Regular cardiac myocyte (primary cell): Measurements from ENCODE around the gene GPR21. TPM values are rescaled to one million over a fixed set of nuclear protein-coding genes. Genes with fewer than 3 reads are reported as not detected.

Experiments
- total RNA-seq: library from RNA; depleted of rRNA; stranded (reverse); fragments of >200 nt; gene quantifications from 2 replicates; pipeline ENCODE4 v1.2.3, GENCODE V29; 2014

The GPR21 gene
- 0.38 and 1.1 TPM in 2 replicates for total RNA-seq

GRCh38 chr9:123033352-123033751, at the start of gene GPR21:
GPR21 (plus strand) TSS chr9:123033667; CDS start chr9:123034567, 900 bp downstream.

Other genes with a start within 250 kb of the GPR21 start
- not detected in 2 replicates for gene OR5C1, start 244.7 kb upstream of the GPR21 start, total RNA-seq
- gene OR1K1, start 233.5 kb upstream of the GPR21 start, total RNA-seq: not detected in 2 replicates
- 47.9 and 50.7 TPM in 2 replicates for gene PDCL, start 205.1 kb upstream of the GPR21 start, total RNA-seq
- gene RC3H2, start 128.3 kb upstream of the GPR21 start, total RNA-seq: 37.2 and 53.5 TPM in 2 replicates
- 15.0 and 15.2 TPM in 2 replicates for gene ZBTB6, start 120.3 kb upstream of the GPR21 start, total RNA-seq
- gene ZBTB26, start 102.2 kb upstream of the GPR21 start, total RNA-seq: 3.4 and 3.5 TPM in 2 replicates
- gene RABGAP1, start 92.6 kb upstream of the GPR21 start, total RNA-seq: 21.3 and 45.9 TPM in 2 replicates
- gene STRBP, start 234.9 kb downstream of the GPR21 start, total RNA-seq: 3.3 and 3.9 TPM in 2 replicates